Hippocampal formation (tissue), 2 donors: ENCODE measurements around the gene TYW1.
"Not testable (repeated sequence)": the region's sequence is repeated elsewhere in the genome, so short reads cannot be mapped to it uniquely, and the experiment has no call there.

Experiments
- DNase-seq, 2 donors: peaks; one replicate each; lab custom pipeline; 2025; lab: John Stamatoyannopoulos, UW

Gene TYW1

DNA sequence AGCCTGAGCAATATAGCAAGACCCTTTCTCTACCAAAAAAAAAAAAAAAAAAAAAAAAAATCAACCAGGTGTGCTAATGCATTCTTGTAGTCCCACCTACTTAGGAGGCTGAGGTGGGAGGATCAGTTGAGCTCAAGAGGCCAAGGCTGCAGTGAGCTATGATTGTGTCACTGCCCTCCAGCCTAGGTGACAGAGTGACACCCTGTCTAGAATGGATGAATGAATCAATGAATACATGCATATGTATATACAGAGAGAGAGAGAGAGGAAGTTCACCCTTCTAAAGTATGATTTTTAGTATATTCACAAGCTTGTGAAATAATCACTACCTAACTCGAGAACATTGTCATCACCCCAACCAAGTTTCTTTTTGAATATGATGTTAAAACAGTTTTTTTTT lies 138.3 kb downstream of the TYW1 start:
- not testable (repeated sequence) for DNase-seq

DNA sequence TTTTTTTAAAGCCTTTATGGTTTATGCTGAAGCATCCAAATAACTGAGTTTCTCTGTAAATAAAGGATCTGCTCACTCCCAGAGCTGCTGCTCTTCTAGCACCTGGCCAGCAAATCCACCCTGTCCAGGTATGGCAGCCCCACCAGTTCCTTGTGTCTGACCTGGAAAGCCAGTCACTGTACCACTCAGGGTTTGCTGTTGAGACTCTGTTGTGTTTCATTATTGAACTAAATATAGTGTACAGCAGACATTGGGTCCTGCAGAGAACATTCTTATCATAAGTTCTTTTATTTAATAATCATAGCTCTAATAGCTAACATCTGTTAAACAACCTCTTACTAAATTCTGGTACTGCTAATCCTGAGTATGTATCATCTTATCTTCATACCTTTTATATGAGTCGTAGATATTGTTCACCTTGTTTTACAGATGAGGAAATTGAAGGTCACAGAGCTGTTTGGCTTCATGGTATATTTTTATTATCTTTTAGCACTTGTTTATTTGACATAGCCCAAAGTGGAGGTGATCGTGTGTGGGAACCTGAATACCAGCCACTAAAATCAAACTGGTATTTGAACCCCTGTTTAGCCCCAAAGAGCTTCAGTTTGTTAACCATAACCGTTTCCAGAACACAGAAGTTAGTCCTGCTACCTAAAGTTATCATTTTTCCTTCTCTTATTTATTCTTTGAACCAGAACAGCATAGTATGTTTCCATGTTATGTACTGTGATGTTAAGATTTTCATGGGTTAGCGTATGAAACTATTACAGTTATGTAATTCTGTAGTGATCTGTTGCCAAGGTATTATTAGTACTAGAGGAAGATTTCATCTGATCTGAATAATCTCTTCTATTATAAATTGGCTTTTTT lies 139.2 kb downstream of the TYW1 start:
- DNase-seq = not testable (repeated sequence)

DNA sequence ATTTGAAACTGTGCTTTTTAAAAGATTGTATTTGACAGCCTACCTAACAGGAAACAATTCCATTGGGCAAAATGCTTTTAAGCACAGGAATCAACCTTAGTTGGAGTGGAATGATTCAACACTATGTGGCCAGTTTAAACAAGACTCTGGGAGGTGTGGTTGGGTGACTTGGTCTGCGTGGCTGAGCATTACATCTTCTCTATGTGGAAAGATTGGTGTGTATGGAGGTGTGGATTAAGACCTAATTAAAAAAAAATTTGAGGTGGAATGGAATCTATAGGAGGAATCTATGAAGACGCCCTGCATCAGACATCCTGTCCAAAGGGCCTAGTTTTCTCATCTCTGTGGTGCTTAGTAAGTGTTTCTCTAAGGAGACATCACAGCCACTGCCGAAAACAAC lies 140.9 kb downstream of the TYW1 start:
- not testable (repeated sequence) for DNase-seq

DNA sequence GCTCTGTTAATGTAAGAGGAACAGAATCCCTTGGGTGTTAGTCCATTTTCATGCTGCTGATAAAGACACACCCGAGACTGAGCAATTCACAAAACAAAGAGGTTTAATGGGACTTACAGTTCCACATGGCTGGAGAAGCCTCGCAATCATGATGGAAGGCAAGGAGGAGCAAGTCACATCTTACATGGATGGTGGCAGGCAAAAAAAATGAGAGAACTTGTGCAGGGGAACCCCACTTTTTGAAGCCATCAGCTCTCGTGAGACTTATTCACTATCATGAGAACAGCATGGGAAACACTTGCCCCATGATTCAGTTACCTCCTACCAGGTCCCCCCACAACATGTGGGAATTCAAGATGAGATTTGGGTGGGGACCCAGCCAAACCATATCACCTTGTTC lies 143.2 kb downstream of the TYW1 start:
- DNase-seq = not testable (repeated sequence)

DNA sequence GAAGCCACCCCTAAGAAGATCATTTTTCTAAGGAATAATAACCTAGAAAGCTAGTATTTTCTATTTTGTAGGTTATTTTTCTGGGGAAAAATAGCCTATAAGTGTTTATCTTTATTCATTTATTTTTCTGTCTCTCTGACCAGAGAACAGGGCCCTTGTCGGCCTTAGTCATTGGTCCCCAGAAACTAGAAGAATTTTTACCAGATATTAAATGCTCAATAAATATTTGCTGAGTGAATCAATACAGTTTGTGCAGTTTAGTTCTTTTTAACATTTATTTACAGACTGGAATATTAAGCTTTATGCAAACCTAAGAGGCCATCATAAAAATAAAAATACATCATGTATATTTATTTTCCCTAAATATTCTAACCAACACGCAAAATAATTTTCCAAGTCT lies 144.4 kb downstream of the TYW1 start:
- DNase-seq = not testable (repeated sequence)

DNA sequence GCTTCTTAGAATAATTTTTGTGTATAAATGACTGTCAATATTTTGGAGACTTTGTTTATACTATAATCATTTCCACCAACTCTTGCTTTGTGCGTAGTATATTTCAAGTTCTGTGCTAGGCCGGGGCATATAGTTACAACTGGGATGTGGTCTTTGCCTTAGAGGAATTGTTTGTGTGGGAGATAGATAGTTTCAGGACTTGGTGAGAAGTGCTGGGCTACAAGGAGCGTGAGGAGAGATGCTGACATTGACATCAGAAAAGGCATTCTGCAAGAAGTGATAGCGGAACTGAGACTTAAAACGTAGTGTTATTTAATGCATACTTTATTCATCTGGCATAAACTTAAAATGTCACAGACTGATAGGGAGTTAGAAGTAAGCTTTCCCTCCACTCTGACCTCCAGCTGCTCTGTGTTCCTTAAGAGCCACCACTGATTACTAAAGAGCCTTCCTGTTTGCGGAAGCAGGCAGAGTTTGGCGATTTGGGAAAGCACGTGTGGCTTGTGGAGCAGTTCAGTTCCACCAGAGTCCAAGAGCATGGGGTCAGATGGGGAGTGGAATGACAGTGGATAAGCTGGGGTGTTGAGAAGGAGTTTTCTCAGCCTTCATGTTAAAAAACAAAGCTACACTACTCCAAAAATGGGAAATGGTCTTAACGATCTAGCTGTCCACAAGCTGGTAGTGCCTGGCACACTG lies 146.6 kb downstream of the TYW1 start:
- DNase-seq = not testable (repeated sequence)

DNA sequence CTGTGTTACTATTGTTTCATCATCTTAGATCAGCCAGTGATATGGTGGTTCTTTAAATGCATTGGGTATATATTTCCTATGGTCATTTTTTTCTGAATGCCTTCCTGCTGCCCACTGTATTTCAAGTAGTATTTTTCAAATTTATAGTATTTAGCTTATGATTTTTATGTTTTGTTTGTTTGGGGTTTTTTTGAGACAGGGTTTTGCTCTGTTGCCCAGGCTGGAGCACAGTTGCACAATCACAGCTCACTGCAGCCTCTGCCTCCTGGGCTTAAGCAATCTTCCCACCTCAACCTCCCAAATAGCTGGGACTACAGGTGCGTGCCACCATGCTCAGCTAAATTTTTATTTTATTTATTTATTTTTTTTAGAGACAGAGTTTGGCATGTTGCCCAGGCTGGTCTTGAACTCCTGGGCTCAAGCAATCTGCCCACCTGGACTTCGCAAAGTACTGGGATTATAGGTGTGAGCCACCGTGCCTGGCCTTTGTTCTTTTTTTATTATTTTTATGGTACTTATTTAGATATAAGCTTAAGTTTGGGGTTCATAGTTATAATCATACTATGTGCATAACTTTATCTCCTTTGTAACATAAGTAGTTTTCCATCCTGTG lies 149.1 kb downstream of the TYW1 start:
- not testable (repeated sequence) for DNase-seq

DNA sequence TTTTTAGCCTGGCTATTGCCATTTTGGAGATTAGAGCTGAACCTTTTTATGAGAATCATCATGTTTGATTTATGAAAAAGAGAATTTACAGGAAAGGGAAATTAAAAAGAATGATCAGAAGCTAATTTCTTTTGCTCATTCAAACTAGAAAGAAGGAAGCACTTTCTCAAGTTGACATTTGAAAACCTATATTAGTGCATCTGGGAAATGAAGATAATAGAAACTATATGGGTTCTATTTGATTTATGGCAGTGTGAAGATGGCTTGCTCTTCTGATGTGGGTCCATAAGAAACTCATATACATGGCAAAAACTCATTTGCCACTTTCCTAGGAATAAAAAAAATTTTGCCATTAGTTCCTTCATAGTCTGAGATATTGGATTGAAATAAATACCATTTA lies 152.5 kb downstream of the TYW1 start:
- not testable (repeated sequence) for DNase-seq

DNA sequence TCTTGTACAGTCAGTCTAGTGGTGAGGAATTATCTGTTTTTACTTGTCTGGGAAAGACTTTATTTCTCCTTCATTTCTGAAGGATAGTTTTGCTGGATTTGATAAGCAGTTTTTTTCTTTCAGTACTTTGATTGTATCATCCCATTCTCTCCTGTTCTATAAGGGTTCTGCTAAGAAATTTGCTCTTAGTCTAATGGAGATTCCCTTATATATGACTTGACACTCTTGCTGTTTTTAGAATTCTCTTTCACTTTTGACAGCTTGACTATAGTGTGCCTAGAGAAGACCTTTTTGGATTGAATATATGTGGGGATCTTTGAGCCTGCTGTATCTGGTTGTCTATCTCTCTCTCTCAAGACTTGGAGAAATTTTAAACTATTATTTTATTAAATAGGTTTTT lies 157.7 kb downstream of the TYW1 start:
- not testable (repeated sequence) for DNase-seq

DNA sequence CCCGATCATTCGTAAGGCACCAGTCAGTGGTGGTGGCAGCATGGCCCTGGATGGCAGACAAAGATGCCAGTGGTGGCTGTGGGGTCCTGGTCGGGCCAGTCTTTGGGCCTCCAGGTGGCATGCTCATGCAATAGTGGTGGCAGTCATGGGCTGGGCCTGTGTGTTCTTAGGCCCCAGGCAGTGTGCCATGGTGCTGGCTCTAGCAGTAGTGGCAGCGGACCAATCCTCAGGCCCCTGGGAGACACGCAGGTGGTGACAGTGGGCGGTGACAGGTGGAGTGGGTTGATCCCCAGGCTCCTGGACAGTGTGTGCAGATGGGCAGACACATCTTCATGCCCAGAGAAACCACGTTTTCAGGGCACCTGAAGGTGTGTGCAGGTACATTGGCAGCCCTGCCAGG lies 159.4 kb downstream of the TYW1 start:
- not testable (repeated sequence) for DNase-seq

DNA sequence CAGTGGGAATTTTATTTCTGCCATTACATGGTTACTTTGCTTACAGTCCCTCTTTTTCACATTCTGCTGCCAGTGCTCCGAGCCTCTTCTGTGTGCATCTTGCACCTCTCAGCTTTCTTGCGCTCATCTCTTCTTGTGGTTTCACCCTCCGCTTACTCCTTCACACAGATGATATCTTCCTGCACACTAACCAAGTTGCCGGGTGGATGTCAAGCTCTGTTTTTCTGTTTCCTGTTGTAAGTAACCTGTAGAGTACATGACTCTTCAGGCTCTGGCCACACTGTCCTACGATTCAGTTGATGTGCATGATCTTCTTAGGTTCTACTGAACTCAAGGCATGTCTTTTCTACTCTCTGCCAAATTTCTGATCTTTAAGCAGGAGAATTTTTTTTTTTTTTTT lies 166.7 kb downstream of the TYW1 start:
- DNase-seq = not testable (repeated sequence)

DNA sequence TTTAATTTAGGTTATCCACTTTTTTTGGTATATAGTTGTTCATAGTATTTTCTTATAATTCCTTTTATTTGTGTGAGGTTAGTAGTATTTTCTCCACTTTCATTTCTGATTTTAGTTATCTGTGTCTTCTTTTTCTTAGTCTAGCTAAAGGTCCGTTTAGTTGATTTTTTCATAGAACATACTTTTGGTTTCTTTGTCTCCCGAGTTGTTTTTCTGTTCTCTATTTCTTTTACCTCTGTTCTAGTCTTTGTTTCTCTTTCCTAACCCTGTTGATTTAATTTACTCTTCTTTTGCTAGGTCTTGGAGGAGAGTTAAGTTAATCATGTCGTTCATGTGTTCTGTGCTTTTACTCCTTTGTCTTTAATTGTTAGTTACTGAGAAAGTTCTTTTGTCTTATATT lies 174.5 kb downstream of the TYW1 start:
- not testable (repeated sequence) for DNase-seq

DNA sequence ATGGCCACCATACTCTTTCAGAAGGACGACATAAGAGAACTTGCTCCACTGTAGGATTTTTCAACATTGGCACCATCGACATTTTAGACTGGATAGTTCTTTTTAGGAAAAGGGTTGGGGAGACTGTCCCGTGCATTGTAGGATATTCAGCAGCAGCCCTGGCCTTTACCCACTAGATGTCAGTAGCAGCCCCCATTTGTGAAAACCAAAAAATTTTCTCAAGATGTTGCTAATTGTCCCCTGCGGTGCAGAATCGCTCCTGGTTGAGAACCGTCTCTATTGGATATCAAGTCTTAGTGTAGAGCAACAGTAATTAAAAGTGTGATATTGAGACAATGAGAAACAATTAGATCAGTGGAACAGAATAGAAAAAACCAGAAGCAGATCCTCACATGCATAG lies 180.1 kb downstream of the TYW1 start:
- DNase-seq = not testable (repeated sequence)

DNA sequence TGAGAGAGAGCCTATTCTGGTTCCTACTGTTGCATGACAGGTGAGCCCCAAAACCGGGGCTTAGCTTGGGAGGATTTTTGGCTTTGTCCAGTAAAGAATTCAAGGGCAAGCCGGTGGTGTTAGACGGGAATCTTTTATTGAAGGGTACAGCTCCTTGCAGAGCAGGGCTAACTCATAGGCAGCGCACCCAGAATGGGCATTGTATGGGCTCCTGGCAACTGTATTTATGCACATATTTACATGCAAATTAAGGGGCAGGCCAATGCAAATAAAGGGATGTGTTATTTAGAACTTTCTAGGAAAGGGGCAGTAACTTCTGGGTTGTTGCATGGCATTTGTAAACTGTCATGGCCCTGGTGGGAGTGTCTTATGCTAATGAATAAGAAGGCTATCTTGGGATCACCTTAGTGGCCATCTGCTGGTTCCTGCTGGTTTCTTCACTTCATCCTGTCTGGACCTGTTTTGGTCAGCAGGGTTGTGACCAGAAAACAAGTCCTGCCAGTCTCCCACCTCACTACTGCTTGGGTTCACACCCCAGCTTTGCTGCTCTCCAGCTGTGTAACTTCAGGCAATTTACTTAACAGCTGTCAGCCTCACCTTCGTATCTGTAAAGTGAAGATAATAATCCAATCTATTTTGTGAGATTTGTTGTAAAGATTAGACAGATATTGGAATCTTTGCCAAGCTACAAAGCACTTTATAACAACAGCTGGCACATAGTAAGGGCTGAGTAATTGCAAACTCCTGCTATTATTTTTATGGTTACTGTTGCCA lies 182.5 kb downstream of the TYW1 start:
- not testable (repeated sequence) for DNase-seq

DNA sequence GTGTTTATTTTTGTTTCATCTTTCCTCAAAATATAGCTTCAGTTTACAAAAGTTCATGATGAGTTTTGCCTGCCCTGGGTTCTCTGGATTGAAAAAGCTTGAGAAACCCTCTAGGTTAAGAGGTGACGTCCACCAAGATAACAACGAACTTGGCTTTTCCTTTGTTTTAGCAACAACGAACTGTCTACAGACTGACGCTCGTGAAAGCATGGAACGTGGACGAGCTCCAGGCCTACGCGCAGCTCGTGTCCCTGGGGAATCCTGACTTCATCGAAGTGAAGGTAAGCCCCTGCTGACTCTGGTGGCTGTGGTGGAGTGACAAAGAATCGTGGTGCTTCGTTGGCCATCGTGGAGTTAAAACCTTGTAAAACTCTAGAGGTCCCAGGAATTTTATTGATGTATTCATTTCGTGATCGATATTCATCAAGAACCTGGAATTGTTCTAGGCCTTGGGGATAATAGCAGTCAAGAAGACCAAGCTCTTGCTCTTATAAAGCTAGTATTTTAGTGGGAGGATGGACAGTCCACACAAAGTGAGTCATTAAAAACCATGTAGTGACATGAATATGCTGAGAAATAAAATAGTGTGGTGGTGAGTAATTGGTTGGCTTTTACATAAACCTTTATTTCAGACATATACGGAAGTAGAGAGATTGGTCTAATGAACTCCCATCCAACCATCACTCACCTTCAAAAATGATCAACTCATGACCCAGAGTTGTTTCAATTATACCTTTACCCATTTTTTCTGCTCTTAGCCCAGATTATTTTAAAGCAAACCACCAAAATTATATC lies 186.5 kb downstream of the TYW1 start:
- not testable (repeated sequence) for DNase-seq

DNA sequence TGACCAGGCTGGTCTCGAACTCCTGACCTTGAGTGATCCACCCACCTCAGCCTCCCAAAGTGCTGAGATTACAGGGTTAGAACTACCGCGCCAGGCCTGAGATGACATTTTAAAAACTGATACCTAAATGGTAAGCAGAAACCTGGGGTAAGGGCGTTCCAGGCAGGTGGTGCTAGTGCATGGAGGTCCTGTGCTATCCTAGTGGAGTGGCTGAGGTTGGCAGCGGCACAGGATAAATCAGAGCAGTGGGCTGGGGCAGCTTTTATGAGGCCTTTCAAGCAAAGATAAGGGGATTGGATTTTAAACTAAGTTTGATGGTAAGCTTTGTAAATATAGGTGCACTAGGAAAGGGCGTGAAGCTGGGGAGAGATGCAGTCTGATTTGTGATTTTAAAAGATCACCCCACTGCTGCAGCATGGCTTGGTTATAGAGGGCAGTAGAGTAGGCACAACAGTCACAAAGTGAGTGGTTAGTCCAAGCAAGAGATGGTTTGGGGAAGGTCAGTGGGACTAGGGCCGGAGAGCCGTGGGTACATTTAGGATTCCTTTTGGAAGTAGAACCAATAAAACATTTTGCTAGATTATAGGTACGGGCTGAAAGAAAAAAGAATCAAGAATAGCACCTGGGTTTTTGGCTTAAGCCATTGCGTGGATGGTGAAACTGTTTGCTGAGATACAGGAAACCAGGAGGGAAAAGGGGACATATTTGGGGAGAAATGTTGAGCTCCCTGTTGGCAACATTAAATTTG lies 188.5 kb downstream of the TYW1 start:
- DNase-seq = not testable (repeated sequence)

DNA sequence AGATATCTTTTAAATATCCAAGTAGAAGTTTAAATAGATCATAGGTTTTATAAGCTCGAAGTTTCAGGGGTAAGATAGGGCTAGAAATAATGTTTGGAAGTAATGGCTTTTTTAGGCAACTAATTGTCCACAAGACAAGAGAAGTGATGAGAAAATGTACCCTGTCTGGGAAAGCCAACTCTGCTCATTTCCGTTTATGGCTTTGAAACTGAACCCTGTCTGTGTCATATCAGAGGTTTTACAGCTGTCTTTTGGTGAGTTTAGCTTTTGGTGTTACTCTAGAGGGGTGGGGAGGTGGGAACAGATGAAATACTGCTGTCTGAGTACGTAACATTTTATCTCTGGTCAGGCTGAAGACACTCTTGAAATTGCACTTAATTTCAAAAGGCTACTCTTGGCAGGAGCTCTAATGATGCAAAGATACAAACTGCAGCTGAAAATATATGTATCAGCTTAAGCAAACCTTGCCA lies 189.1 kb downstream of the TYW1 start:
- not testable (repeated sequence) for DNase-seq

DNA sequence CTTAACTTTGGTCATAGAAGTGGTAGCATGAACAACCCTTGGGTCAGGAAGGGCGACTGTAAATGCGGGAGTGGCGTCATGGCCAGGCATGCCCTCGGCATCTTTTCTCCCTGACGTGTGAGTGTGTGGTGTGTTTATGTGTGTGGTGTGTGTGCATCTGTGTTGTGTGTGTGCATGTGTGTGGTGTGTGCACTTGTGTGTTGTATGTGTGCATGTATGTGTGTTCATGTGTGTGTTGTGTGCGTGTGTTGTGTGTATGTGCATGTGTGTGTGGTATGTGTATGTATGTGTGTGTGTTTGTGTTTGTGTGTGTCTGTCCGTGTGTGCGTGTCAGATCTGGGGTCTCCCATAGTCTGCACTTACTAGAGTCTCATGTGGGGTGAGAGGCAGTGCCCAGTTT lies 192.5 kb downstream of the TYW1 start:
- DNase-seq = not testable (repeated sequence)

DNA sequence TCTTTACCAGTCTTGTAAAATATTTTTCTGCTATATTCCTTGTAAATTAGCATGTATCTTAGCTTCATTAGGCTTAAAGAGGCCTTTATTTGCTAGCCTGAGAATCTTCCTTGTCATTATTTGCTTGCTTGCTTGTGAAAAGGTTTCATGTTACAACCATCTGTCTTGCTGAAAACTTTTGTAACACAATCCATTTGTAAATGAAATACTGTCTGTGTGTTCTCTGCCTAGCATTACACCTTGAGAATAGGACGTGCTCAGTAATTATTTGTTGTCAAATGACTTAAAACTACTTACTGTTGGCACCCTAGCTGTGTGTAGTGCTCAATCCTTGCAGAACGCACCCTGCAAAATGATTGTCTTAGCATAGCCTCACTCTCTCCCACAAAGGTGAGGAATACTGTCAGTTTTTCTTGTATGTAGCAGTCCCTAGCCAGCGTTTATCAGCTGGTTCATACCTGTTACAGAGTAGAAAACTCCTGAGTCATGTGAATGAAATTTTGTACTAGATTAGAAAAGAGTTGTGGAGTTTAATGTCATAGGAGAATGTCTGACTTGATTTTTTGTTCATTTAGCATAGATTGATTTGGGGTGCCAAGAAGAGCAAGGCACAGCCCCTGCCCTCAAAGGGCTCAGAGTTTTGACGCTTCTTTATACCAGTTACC lies 193.3 kb downstream of the TYW1 start:
- DNase-seq = not testable (repeated sequence)
